ENCODE results near the gene GOLGA6L10.

Gene GOLGA6L10

DNA sequence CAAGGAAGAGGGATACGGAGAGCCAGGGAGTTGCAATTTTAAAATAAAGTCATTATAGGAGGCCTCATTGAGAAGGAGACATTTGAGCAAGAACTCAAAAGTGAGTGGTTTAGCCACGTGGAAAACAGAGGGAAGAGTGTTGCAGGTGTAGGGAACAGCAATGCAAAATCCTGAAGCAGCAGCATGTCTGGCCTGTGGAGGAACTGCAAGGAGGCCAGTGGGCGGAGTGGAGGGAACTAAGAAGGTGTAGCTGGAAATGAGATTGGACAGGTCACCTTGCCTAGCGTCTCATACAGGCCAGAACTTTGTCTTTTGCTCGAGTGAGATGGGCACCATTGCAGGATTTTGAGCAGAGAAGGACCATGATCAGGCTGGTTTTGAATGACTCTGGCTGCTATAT is 51.7 kb downstream of the GOLGA6L10 start:
- DNase-seq = no peak

DNA sequence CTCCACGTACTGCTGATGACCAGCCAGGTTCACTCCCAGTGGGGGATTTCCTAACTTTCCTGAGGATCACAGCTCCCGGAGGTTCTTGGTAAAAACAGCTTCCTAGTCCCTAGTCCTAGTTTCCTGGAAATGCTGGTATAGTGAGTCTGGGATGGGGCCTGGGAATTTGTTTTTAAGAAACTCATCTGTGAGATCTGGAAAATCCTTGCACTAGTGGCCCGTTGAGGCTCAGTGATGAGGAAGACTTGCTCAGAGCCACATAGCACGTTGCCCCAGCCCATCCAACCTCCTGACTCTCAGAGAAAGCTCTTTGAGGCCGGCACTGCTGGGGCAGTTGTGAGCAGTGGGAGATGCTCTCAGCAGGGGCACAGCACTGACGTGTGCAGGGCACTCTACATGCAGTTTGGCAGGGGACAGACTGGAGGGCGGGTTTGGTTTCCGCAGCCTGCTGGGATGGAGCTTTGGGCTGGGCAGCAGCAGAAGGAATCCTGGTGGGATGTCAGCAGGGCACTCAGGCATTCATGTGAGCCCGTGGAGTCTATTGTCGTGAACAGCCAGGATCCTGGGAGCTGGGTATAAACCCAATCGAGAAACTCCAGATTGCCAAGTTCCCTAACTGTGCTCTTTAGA is 55.1 kb downstream of the GOLGA6L10 start:
- no peak for DNase-seq

DNA sequence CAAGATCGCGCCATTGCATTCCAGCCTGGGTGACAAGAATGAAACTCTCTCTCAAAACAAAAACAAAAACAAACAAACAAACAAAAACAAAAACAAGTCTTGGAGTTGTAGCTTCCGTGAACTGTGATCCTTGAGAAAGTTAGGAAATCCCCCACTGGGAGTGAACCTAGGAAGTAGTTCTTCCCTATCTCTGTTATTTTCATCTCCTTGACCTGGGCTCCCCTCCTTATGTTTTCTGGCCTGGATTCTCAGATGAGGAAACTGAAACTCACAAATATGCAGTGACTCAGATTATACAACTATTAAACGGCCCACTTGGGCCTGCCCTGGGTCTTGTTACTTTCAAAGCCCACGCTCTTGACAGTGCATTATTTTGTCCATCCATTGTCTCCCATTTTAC is 57.0 kb downstream of the GOLGA6L10 start:
- DNase-seq = no peak
